H1 (cell line): ENCODE data around the gene APOM. TPM values are rescaled to one million over a fixed set of nuclear protein-coding genes. Genes with fewer than 3 reads are reported as not detected.
A peak's percentile ranks its signal among the peaks of the same experiment; 100 is the strongest.

Experiments used
- CTCF ChIA-PET: fragments of 300-600 bp; sonication (Branson Sonifier 250); formaldehyde crosslinking; loops from one replicate; lab custom pipeline; 2021; ENCODE audit not compliant: partially characterized antibody; lab: Charles Lee
- POLR2A ChIA-PET: fragments of 300-600 bp; sonication (Branson Sonifier 250); formaldehyde crosslinking; loops from one replicate; lab custom pipeline; 2021; ENCODE audit warnings: inconsistent platforms; ENCODE audit not compliant: partially characterized antibody; lab: Charles Lee
- DNase-seq, 2 experiments: peaks; one replicate each; pipeline versions ENCODE4 v3.0.0 to v3.0.0-alpha.2; 2010 to 2022; ENCODE audit warnings: low spot score in 2 of 2, low read depth in 1 of 2, mixed read lengths in 1 of 2
- FAIRE-seq: peaks from 2 replicates; lab custom pipeline; 2011; peaks lifted over from hg19 to GRCh38; lab: Jason Lieb, UNC
- H2AFZ ChIP-seq: 2 replicates; pipeline ENCODE4 v1.8.1; 2012; ENCODE audit warnings: low read length, inconsistent platforms
- H2AK5ac ChIP-seq: 2 replicates; pipeline ENCODE4 v1.6.1; 2013; ENCODE audit warnings: low read depth, low read length
- H2BK120ac ChIP-seq: replicated peaks from 2 replicates; pipeline ENCODE3; 2013; ENCODE audit warnings: low read depth, low read length, inconsistent platforms
- H2BK12ac ChIP-seq: 2 replicates; pipeline ENCODE4 v1.6.1; 2013; ENCODE audit warnings: low read depth, low read length
- H2BK15ac ChIP-seq: 2 replicates; pipeline ENCODE4 v1.6.1; 2013; ENCODE audit warnings: low read length
- H2BK20ac ChIP-seq: 2 replicates; pipeline ENCODE4 v1.6.1; 2013; ENCODE audit warnings: low read length
- H2BK5ac ChIP-seq: 2 replicates; pipeline ENCODE4 v1.6.1; 2013; ENCODE audit warnings: low read depth, low read length
- H3K14ac ChIP-seq: 2 replicates; pipeline ENCODE4 v1.6.1; 2013; ENCODE audit warnings: inconsistent platforms; ENCODE audit not compliant: insufficient read length
- H3K18ac ChIP-seq: 2 replicates; pipeline ENCODE4 v1.6.1; 2013; ENCODE audit warnings: low read length; ENCODE audit errors: extremely low read depth
- H3K23ac ChIP-seq: 2 replicates; pipeline ENCODE4 v1.6.1; 2013; ENCODE audit warnings: inconsistent platforms; ENCODE audit not compliant: insufficient read length
- H3K23me2 ChIP-seq: 2 replicates; pipeline ENCODE4 v1.6.1; 2013; ENCODE audit warnings: low read depth, low read length
- H3K27ac ChIP-seq: 2 replicates; pipeline ENCODE4 v1.6.1; 2011; ENCODE audit warnings: low read depth, low read length, inconsistent platforms
- H3K27me3 ChIP-seq, 4 experiments: replicated peaks in 1 of 4; 1 replicate in 1 of 4; 2 replicates in 3 of 4; pipeline versions ENCODE4 v1.6.1 to v1.8.1; 2011 to 2013; ENCODE audit warnings: low read length in 3 of 4, mild to moderate bottlenecking in 3 of 4, inconsistent platforms in 2 of 4, mixed read lengths in 2 of 4, moderate library complexity in 1 of 4; ENCODE audit not compliant: control insufficient read depth in 3 of 4, insufficient read depth in 3 of 4; ENCODE audit errors: extremely low read depth in 1 of 4
- H3K36me3 ChIP-seq, 4 experiments: 2 replicates each; pipeline versions ENCODE4 v1.6.1 to v1.8.1; 2011 to 2013; ENCODE audit warnings: mild to moderate bottlenecking in 4 of 4, low read length in 3 of 4, moderate library complexity in 2 of 4, control low read depth in 1 of 4, inconsistent platforms in 1 of 4; ENCODE audit not compliant: insufficient read depth in 4 of 4, control insufficient read depth in 2 of 4
- H3K4ac ChIP-seq: replicated peaks from 2 replicates; pipeline ENCODE3; 2013; ENCODE audit warnings: low read length, low read depth, mixed read lengths, inconsistent platforms; ENCODE audit not compliant: insufficient read length
- H3K4me1 ChIP-seq, 4 experiments: replicated peaks in 1 of 4; 1 replicate in 1 of 4; 2 replicates in 3 of 4; pipeline versions ENCODE4 v1.6.1 to v1.8.1; 2011 to 2013; ENCODE audit warnings: low read length in 3 of 4, inconsistent platforms in 2 of 4, mixed read lengths in 1 of 4; ENCODE audit not compliant: insufficient read depth in 4 of 4, control insufficient read depth in 3 of 4
- H3K4me2 ChIP-seq, 2 experiments: 2 replicates each; pipeline versions ENCODE4 v1.6.1 to v1.8.1; 2011 to 2013; ENCODE audit warnings: low read depth in 2 of 2, low read length in 2 of 2, control low read depth in 1 of 2, inconsistent platforms in 1 of 2, mild to moderate bottlenecking in 1 of 2; ENCODE audit not compliant: insufficient read depth in 1 of 2
- H3K4me3 ChIP-seq, 4 experiments: fragments of 200-600, 300-600 bp in 1 of 4; sonication (generic), shearing (Covaris generic), sonication (Bioruptor Twin) in 1 of 4; 2 replicates each; pipeline versions ENCODE4 v1.5.1 to v1.8.1; 2011 to 2016; ENCODE audit warnings: low read length in 4 of 4, low read depth in 3 of 4, control low read depth in 2 of 4, inconsistent platforms in 2 of 4, mild to moderate bottlenecking in 2 of 4, mixed read lengths in 1 of 4, moderate library complexity in 1 of 4; ENCODE audit not compliant: insufficient read depth in 2 of 4; ENCODE audit errors: extremely low read depth in 1 of 4
- H3K56ac ChIP-seq: replicated peaks from 2 replicates; pipeline ENCODE3; 2013; ENCODE audit warnings: low read depth, mild to moderate bottlenecking, mixed read lengths, low read length, inconsistent platforms; ENCODE audit not compliant: insufficient read length
- H3K79me1 ChIP-seq: 2 replicates; pipeline ENCODE4 v1.6.1; 2013; ENCODE audit warnings: low read depth, low read length, control low read depth
- H3K79me2 ChIP-seq, 2 experiments: 2 replicates each; pipeline versions ENCODE4 v1.6.1 to v1.8.1; 2012 to 2013; ENCODE audit warnings: low read length in 2 of 2, mild to moderate bottlenecking in 2 of 2, inconsistent platforms in 1 of 2; ENCODE audit not compliant: insufficient read depth in 2 of 2, control insufficient read depth in 1 of 2
- H3K9ac ChIP-seq, 4 experiments: replicated peaks in 1 of 4; 1 replicate in 1 of 4; 2 replicates in 3 of 4; pipeline versions ENCODE4 v1.6.1 to v1.8.1; 2011 to 2013; ENCODE audit warnings: low read depth in 3 of 4, low read length in 3 of 4, control low read depth in 2 of 4, mild to moderate bottlenecking in 2 of 4, moderate library complexity in 2 of 4, inconsistent platforms in 1 of 4; ENCODE audit errors: extremely low read depth in 1 of 4
- H3K9me3 ChIP-seq, 2 experiments: 2 replicates each; pipeline versions ENCODE4 v1.6.1 to v1.8.1; 2012 to 2013; ENCODE audit warnings: mild to moderate bottlenecking in 2 of 2, moderate library complexity in 2 of 2, control low read depth in 1 of 2, inconsistent platforms in 1 of 2, low read depth in 1 of 2, low read length in 1 of 2, mixed read lengths in 1 of 2; ENCODE audit not compliant: insufficient read depth in 2 of 2
- H4K20me1 ChIP-seq, 2 experiments: replicated peaks in 1 of 2; 2 replicates each; pipeline versions ENCODE3 to v1.8.1; 2011 to 2013; ENCODE audit warnings: inconsistent platforms in 2 of 2, low read length in 2 of 2, mild to moderate bottlenecking in 1 of 2; ENCODE audit not compliant: insufficient read depth in 2 of 2, control insufficient read depth in 1 of 2
- H4K5ac ChIP-seq: 2 replicates; pipeline ENCODE4 v1.6.1; 2013; ENCODE audit warnings: low read length, low read depth, mixed read lengths, inconsistent platforms; ENCODE audit not compliant: insufficient read length
- H4K8ac ChIP-seq: 2 replicates; pipeline ENCODE4 v1.8.0; 2013; ENCODE audit warnings: mild to moderate bottlenecking, moderate library complexity, low read length, inconsistent platforms; ENCODE audit not compliant: insufficient read depth; ENCODE audit errors: extremely low read depth
- H4K91ac ChIP-seq: replicated peaks from 2 replicates; pipeline ENCODE3; 2013; ENCODE audit warnings: low read length, mixed read lengths, inconsistent platforms; ENCODE audit not compliant: insufficient read length
- BACH1 ChIP-seq: IDR thresholded peaks from 2 replicates; pipeline ENCODE4 v1.6.1; 2012; ENCODE audit warnings: low read length, improper control_type of control experiment
- CBX5 ChIP-seq: fragments of 300-800, 300-1000 bp; sonication (generic); IDR thresholded peaks from 2 replicates; pipeline ENCODE4 v1.7.1; 2016; ENCODE audit warnings: antibody characterized with exemption, low read length, low read depth
- CBX8 ChIP-seq: fragments of 300-800, 300-1000 bp; sonication (generic); IDR thresholded peaks from 2 replicates; pipeline ENCODE4 v1.7.1; 2016; ENCODE audit warnings: low read depth, low read length, borderline replicate concordance
- CTCF ChIP-seq, 3 experiments: IDR thresholded peaks; 1 replicate in 2 of 3; 2 replicates in 1 of 3; pipeline versions ENCODE4 v1.5.1 to v1.6.1; 2011; ENCODE audit warnings: low read length in 3 of 3, mild to moderate bottlenecking in 3 of 3, inconsistent platforms in 2 of 3, low read depth in 1 of 3, moderate library complexity in 1 of 3; ENCODE audit not compliant: insufficient read depth in 1 of 3; ENCODE audit errors: control extremely low read depth in 1 of 3
- EZH2 ChIP-seq: fragments of 200-600 bp; sonication (generic); IDR thresholded peaks from 2 replicates; pipeline ENCODE4 v1.7.1; 2012; ENCODE audit warnings: low read depth, mild to moderate bottlenecking, moderate library complexity, low read length, inconsistent platforms; ENCODE audit not compliant: severe bottlenecking
- FOSL1 ChIP-seq: IDR thresholded peaks from 2 replicates; pipeline ENCODE4 v1.6.1; 2011; ENCODE audit warnings: mild to moderate bottlenecking, low read depth, low read length, moderate library complexity; ENCODE audit not compliant: insufficient read depth
- PHF8 ChIP-seq: fragments of 200-600 bp; sonication (generic); conservative IDR thresholded peaks from 2 replicates; pipeline ENCODE4 v1.7.1; 2012; ENCODE audit warnings: low read depth, mild to moderate bottlenecking, inconsistent platforms, low read length, moderate library complexity
- POLR2AphosphoS5 ChIP-seq: IDR thresholded peaks from 2 replicates; pipeline ENCODE4 v1.6.1; 2011; ENCODE audit warnings: low read depth, low read length
- WGBS, 2 experiments: shearing (Covaris generic) in 1 of 2; methylation state at CpG; one replicate each; pipeline versions ENCODE4 v1.1.6 to v1.1.7; 2013 to 2015; ENCODE audit warnings: low lambda C conversion rate in 2 of 2, mixed read lengths in 2 of 2, inconsistent platforms in 1 of 2, low coverage in 1 of 2, missing lambda C conversion rate in 1 of 2; ENCODE audit not compliant: insufficient replicate concordance in 2 of 2, insufficient coverage in 1 of 2, insufficient read length in 1 of 2; ENCODE audit errors: extremely low coverage in 1 of 2, missing lambda C conversion rate in 1 of 2; 5-methylcytosine and 5-hydroxymethylcytosine counted together
- polyA plus RNA-seq, 7 experiments: library from polyadenylated mRNA; depleted of rRNA in 3 of 7; stranded (reverse) in 5 of 7; unstranded in 2 of 7; fragments of >200 nt in 5 of 7; fragments of 200-250 nt in 2 of 7; gene quantifications; 1 replicate in 5 of 7; 2 replicates in 1 of 7; 4 replicates in 1 of 7; pipeline versions ENCODE4 v1.2.1 to v1.2.3, GENCODE V29; 2011 to 2013; ENCODE audit warnings: missing spikeins in 2 of 7, mixed read lengths in 2 of 7
- total RNA-seq: library from RNA; stranded (reverse); fragmentation: NEBNext Ultra II Directional; extraction: Animal tissue kit (Norgen Biotek cat#: 25700); gene quantifications from 2 replicates; pipeline ENCODE4 v1.2.1, GENCODE V29; 2021

Gene APOM
- total and polyA plus RNA-seq, 2 of the 8 experiments (the other 6 are each of a cell fraction or from before 2014, with no cell fraction given), result 3.4 to 12.0 TPM

- H3K36me3 ChIP-seq, result peaks cover 18 to 32% (median 21%) of the 10 kb centered on the region in 4 experiments
- H2BK5ac ChIP-seq, result peak overlapping the region; percentile 96
- peak overlapping the region; percentile 92 for H4K5ac ChIP-seq
- H3K14ac ChIP-seq, result no peak overlapping the region
- peaks cover 24 to 37% of the 10 kb centered on the region in 2 experiments for H3K79me2 ChIP-seq
- no peak overlapping the region for H2BK20ac ChIP-seq
- H3K4me3 ChIP-seq, result peak overlapping the region; percentile 72 to 97 (median 82)
- H3K23me2 ChIP-seq, result peaks cover 8% of the 10 kb centered on the region; the same call in 1 of the 2 replicates
- peak overlapping the region; percentile 56; the same call in 1 of the 2 replicates for H2BK12ac ChIP-seq
- H3K9ac ChIP-seq, result peak overlapping the region; percentile 83 to 99 (median 95)
- no peaks in the 10 kb centered on the region for H3K9me3 ChIP-seq
- POLR2A ChIA-PET, result interaction anchor here (0.6 to 34.9 kb wide), 11 partner anchors 9 to 422 kb away, joined by 3 to 883 read pairs (median 6); partner anchors contain the start of genes APOM, ATP6V1G2, BAG6 and C6orf47
- peak overlapping the region; percentile 99; the same call in 1 of the 2 replicates for H4K8ac ChIP-seq
- no peak overlapping the region for H3K4ac ChIP-seq
- CTCF ChIA-PET, result interaction anchor here (1.0 kb wide), 1 partner anchor 72 kb away, joined by 4 read pairs; the partner anchor contains the start of gene NFKBIL1
- FAIRE-seq (peak; percentile 80), DNase-seq (peak; percentile 94 to 97)
- H3K18ac ChIP-seq, result peak overlapping the region; percentile 98
- no peak overlapping the region for H2BK120ac ChIP-seq
- H3K4me1 ChIP-seq, result peaks cover 2 to 12% (median 7%) of the 10 kb centered on the region in 4 experiments; a peak in 6 of 7 replicates
- no peak overlapping the region for H2AK5ac ChIP-seq
- peak overlapping the region; percentile 99 for H3K27ac ChIP-seq
- H2AFZ ChIP-seq, result no peak overlapping the region; the same call in 1 of the 2 replicates
- H4K91ac ChIP-seq, result peak overlapping the region; percentile 44
- peak overlapping the region; percentile 84 to 93 for H3K4me2 ChIP-seq
- 2% methylated on average over 39 of the region's 50 CpGs; no CpG with 5 or more reads in 1 of the 2 experiments for WGBS, 2 experiments
- H3K27me3 ChIP-seq, result no peaks in the 10 kb centered on the region
- peaks cover 4 to 9% of the 10 kb centered on the region in 2 experiments for H4K20me1 ChIP-seq
- H3K79me1 ChIP-seq, result peaks cover 7% of the 10 kb centered on the region; the same call in 1 of the 2 replicates
- H2BK15ac ChIP-seq, result peak overlapping the region; percentile 48; the same call in 1 of the 2 replicates
- H3K56ac ChIP-seq, result peak overlapping the region; percentile 83
- H3K23ac ChIP-seq, result no peak overlapping the region
- peak; percentile 97 for TF ChIP-seq POLR2AphosphoS5
- TF ChIP-seq BACH1, result no peak
- no peak for TF ChIP-seq FOSL1
- TF ChIP-seq PHF8, result peak; percentile 95
- no peak for TF ChIP-seq CBX5
- no peak for TF ChIP-seq CBX8
- no peak for TF ChIP-seq CTCF (IDR thresholded peaks at IDR 0.05; ENCODE audit: control extremely low read depth in 1 of 3, insufficient read depth in 1 of 3, low read depth in 1 of 3, low read length in 3 of 3)
- TF ChIP-seq EZH2, result no peak
Measured at GRCh38 chr6:31619805-31620585, 35.7 kb upstream of the APOM start.
